MCF 10A (cell line): ENCODE measurements around the gene GTPBP3. TPM values are rescaled to one million over a fixed set of nuclear protein-coding genes. Genes with fewer than 3 reads are reported as not detected.

Experiments
- BruUV-seq: library from RNA; stranded (reverse); fragments of 400-500 nt; replicated peaks from 2 replicates; lab custom pipeline; 2021; lab: Mats Ljungman, UMichigan
- CTCF ChIA-PET: fragments of 300-600 bp; sonication (Branson Sonifier 250); formaldehyde crosslinking; extraction: SDS; loops from one replicate; lab custom pipeline; 2021; ENCODE audit warnings: antibody characterized with exemption, inconsistent platforms; lab: Yijun Ruan, JAX
- POLR2A ChIA-PET: fragments of 300-600, 350-650 bp; sonication (Branson Sonifier 250); formaldehyde crosslinking; extraction: SDS; loops from one replicate; lab custom pipeline; 2020; ENCODE audit warnings: antibody characterized with exemption, inconsistent platforms; lab: Yijun Ruan, JAX
- DNase-seq: peaks from one replicate; pipeline ENCODE4 v3.0.0-alpha.2; 2018; ENCODE audit not compliant: unreplicated experiment
- H3K27ac Mint-ChIP-seq: one replicate; pipeline ENCODE4 v1.8.0; 2022; ENCODE audit warnings: mild to moderate bottlenecking, low read depth, mixed read lengths; ENCODE audit not compliant: unreplicated experiment
- H3K27me3 Mint-ChIP-seq: one replicate; pipeline ENCODE4 v1.8.0; 2022; ENCODE audit warnings: mixed read lengths; ENCODE audit not compliant: insufficient read depth, unreplicated experiment
- H3K36me3 Mint-ChIP-seq: one replicate; pipeline ENCODE4 v1.8.0; 2022; ENCODE audit warnings: mild to moderate bottlenecking, moderate library complexity, mixed read lengths; ENCODE audit not compliant: insufficient read depth, unreplicated experiment
- H3K4me1 Mint-ChIP-seq: one replicate; pipeline ENCODE4 v1.8.0; 2022; ENCODE audit warnings: mixed read lengths; ENCODE audit not compliant: insufficient read depth, unreplicated experiment
- H3K4me3 Mint-ChIP-seq: one replicate; pipeline ENCODE4 v1.8.0; 2022; ENCODE audit warnings: mild to moderate bottlenecking, moderate library complexity, mixed read lengths; ENCODE audit not compliant: unreplicated experiment
- H3K9me3 Mint-ChIP-seq: one replicate; pipeline ENCODE4 v1.8.0; 2022; ENCODE audit warnings: mixed read lengths; ENCODE audit not compliant: unreplicated experiment
- CTCF ChIP-seq: fragments of 200-600 bp; IDR thresholded peaks from one replicate; pipeline ENCODE4 v1.8.0; 2022; ENCODE audit warnings: antibody characterized with exemption, mild to moderate bottlenecking; ENCODE audit not compliant: unreplicated experiment
- intact Hi-C: fragments of 100-400 bp; cut with micrococcal nuclease; formaldehyde crosslinking; loops from 2 replicates; pipeline ENCODE4 v1.14.1; 2022
- total RNA-seq: library from RNA; stranded (reverse); gene quantifications from 2 replicates; pipeline ENCODE4 v1.2.3, GENCODE V29; 2022

Gene GTPBP3
- total RNA-seq, 1 experiment from 2014 or later, result 27.9 TPM

GRCh38 chr19:17323300-17323963 is 13.9 kb upstream of the GTPBP3 start:
- H3K27me3 Mint-ChIP-seq, result no peaks in the 10 kb centered on the region
- H3K27ac Mint-ChIP-seq, result no peak overlapping the region
- no peak overlapping the region for H3K4me3 Mint-ChIP-seq
- no peak for TF ChIP-seq CTCF
- no peaks in the 10 kb centered on the region for H3K9me3 Mint-ChIP-seq
- intact Hi-C loops, result no loop called here
- H3K4me1 Mint-ChIP-seq, result peaks cover 5% of the 10 kb centered on the region
- ChIA-PET POLR2A (interaction anchor here (0.7 to 2.9 kb wide), 2 partner anchors 10 to 64 kb away, joined by 3 to 15 read pairs; no protein-coding TSS in a partner anchor), CTCF (interaction anchor here (0.5 to 0.9 kb wide), 2 partner anchors 29 to 246 kb away, joined by 3 to 4 read pairs; no protein-coding TSS in a partner anchor)
- peaks cover 61% of the 10 kb centered on the region for H3K36me3 Mint-ChIP-seq
- no TSS peak for BruUV-seq
- DNase-seq, result no peak

- no peak overlapping the region for H3K27ac Mint-ChIP-seq
- no TSS peak for BruUV-seq
- CTCF ChIA-PET, result interaction anchor here (0.5 to 0.9 kb wide), 2 partner anchors 30 to 247 kb away, joined by 3 to 4 read pairs; no protein-coding TSS in a partner anchor
- H3K4me3 Mint-ChIP-seq, result no peak overlapping the region
- no peak for TF ChIP-seq CTCF
- peaks cover 56% of the 10 kb centered on the region for H3K36me3 Mint-ChIP-seq
- peaks cover 5% of the 10 kb centered on the region for H3K4me1 Mint-ChIP-seq
- no peak for DNase-seq
- intact Hi-C loops, result no loop called here
- POLR2A ChIA-PET, result interaction anchor here (0.7 to 2.9 kb wide), 3 partner anchors 10 to 64 kb away, joined by 3 to 15 read pairs (median 3); no protein-coding TSS in a partner anchor
- H3K9me3 Mint-ChIP-seq, result no peaks in the 10 kb centered on the region
- H3K27me3 Mint-ChIP-seq, result no peaks in the 10 kb centered on the region
Observed at GRCh38 chr19:17323964-17324332, 13.4 kb upstream of the GTPBP3 start.

- peaks cover 5% of the 10 kb centered on the region for H3K4me1 Mint-ChIP-seq
- CTCF ChIA-PET, result interaction anchor here (0.6 to 0.9 kb wide), 2 partner anchors 11 to 30 kb away, joined by 4 read pairs; no protein-coding TSS in a partner anchor
- no peak overlapping the region for H3K4me3 Mint-ChIP-seq
- H3K27ac Mint-ChIP-seq, result no peak overlapping the region
- peaks cover 52% of the 10 kb centered on the region for H3K36me3 Mint-ChIP-seq
- POLR2A ChIA-PET, result interaction anchor here (0.5 to 2.9 kb wide), 4 partner anchors 9 to 32 kb away, joined by 3 to 15 read pairs (median 3); partner anchors contain the start of gene DDA1
- no peak for DNase-seq
- no TSS peak for BruUV-seq
- intact Hi-C loops, result no loop called here
- TF ChIP-seq CTCF, result no peak
- no peaks in the 10 kb centered on the region for H3K9me3 Mint-ChIP-seq
- no peaks in the 10 kb centered on the region for H3K27me3 Mint-ChIP-seq
Observed at GRCh38 chr19:17324357-17325114, 12.8 kb upstream of the GTPBP3 start.

GRCh38 chr19:17325133-17325532 is 12.2 kb upstream of the GTPBP3 start:
- Mint-ChIP-seq H3K27me3 (no peaks in the 10 kb centered on the region), H3K36me3 (peaks cover 49% of the 10 kb centered on the region), H3K9me3 (no peaks in the 10 kb centered on the region), H3K4me3 (no peak overlapping the region), H3K27ac (no peak overlapping the region), H3K4me1 (peaks cover 5% of the 10 kb centered on the region)
- TF ChIP-seq CTCF, result no peak
- ChIA-PET CTCF (interaction anchor here (0.5 kb wide), 1 partner anchor 28 kb away, joined by 3 read pairs; no protein-coding TSS in a partner anchor), POLR2A (interaction anchor here (0.5 to 2.9 kb wide), 6 partner anchors 8 to 16 kb away, joined by 3 to 15 read pairs (median 7); partner anchors contain the start of gene DDA1)
- no peak for DNase-seq
- BruUV-seq, result no TSS peak
- intact Hi-C loops, result no loop called here
